C4-2B (cell line): ENCODE data around the gene NAPSA.

ENCODE experiments used
- ZFX ChIP-seq: fragments of 450-650 bp; IDR thresholded peaks from 2 replicates; pipeline ENCODE4 v1.6.1; 2017
- TF ChIP-seq, protein P1 (sequence below): fragments of 450-650 bp; conservative IDR thresholded peaks from 2 replicates; pipeline ENCODE4 v1.5.1; 2017; ENCODE audit warnings: mild to moderate bottlenecking

- TF ChIP-seq, protein P1, sequence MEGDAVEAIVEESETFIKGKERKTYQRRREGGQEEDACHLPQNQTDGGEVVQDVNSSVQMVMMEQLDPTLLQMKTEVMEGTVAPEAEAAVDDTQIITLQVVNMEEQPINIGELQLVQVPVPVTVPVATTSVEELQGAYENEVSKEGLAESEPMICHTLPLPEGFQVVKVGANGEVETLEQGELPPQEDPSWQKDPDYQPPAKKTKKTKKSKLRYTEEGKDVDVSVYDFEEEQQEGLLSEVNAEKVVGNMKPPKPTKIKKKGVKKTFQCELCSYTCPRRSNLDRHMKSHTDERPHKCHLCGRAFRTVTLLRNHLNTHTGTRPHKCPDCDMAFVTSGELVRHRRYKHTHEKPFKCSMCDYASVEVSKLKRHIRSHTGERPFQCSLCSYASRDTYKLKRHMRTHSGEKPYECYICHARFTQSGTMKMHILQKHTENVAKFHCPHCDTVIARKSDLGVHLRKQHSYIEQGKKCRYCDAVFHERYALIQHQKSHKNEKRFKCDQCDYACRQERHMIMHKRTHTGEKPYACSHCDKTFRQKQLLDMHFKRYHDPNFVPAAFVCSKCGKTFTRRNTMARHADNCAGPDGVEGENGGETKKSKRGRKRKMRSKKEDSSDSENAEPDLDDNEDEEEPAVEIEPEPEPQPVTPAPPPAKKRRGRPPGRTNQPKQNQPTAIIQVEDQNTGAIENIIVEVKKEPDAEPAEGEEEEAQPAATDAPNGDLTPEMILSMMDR: no peak
- TF ChIP-seq ZFX: no peak
These were observed 49.5 kb downstream of the NAPSA start for GRCh38 chr19:50315773-50316448.
